ENCODE data around the gene BOC. TPM values are rescaled to one million over a fixed set of nuclear protein-coding genes. Genes with fewer than 3 reads are reported as not detected.

Gene BOC
- polyA plus RNA-seq, 1 donor from 2014 or later, result 0.53 TPM

DNA sequence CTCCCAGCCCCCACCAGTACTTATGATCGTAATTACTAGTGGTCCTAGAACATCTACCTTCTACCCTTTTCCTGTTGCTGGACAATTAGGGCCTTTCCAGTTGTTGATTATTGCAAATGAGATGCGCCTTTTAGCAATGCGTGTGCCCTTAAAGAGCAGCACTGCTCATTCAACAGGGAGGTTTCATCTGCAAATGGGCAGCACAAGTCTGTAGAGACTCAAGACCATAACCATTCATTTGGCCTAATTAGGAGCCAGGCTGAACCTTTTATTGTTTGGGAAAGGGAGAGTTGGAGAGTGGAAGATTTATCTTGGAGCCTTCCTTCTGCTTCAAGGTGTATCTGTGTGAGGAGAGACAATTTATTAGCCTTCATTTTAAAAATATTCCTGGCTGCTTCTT is 42.3 kb downstream of the BOC start:
- H3K27ac ChIP-seq (ENCODE audit: low read length), result no peak overlapping the region
- no peaks in the 10 kb centered on the region for H3K27me3 ChIP-seq (ENCODE audit: insufficient read depth, low read depth, low read length)
- H3K4me3 ChIP-seq (ENCODE audit: low read length), result no peak overlapping the region
- no peaks in the 10 kb centered on the region for H4K20me1 ChIP-seq (ENCODE audit: insufficient read depth)
- H3K36me3 ChIP-seq (ENCODE audit: insufficient read depth, low read length), result no peaks in the 10 kb centered on the region
- H3K79me2 ChIP-seq (replicated peaks; ENCODE audit: insufficient read depth, low read length), result peaks cover 3% of the 10 kb centered on the region
- no peaks in the 10 kb centered on the region for H3K9me2 ChIP-seq (ENCODE audit: insufficient read depth, low read length)
- no peaks in the 10 kb centered on the region for H3F3A ChIP-seq (ENCODE audit: insufficient read depth, low read length, poor library complexity, severe bottlenecking)
- H2AFZ ChIP-seq (ENCODE audit: low read depth, low read length), result no peak overlapping the region
- H3K9ac ChIP-seq (ENCODE audit: low read length), result no peak overlapping the region
- H3K9me3 ChIP-seq (ENCODE audit: low read length), result no peaks in the 10 kb centered on the region
- TF ChIP-seq POLR2AphosphoS5 (IDR thresholded peaks at IDR 0.05), result no peak
- TF ChIP-seq SMC3 (conservative IDR thresholded peaks at IDR 0.05; ENCODE audit: poor library complexity), result no peak
- H3K4me2 ChIP-seq (ENCODE audit: low read length), result no peak overlapping the region

DNA sequence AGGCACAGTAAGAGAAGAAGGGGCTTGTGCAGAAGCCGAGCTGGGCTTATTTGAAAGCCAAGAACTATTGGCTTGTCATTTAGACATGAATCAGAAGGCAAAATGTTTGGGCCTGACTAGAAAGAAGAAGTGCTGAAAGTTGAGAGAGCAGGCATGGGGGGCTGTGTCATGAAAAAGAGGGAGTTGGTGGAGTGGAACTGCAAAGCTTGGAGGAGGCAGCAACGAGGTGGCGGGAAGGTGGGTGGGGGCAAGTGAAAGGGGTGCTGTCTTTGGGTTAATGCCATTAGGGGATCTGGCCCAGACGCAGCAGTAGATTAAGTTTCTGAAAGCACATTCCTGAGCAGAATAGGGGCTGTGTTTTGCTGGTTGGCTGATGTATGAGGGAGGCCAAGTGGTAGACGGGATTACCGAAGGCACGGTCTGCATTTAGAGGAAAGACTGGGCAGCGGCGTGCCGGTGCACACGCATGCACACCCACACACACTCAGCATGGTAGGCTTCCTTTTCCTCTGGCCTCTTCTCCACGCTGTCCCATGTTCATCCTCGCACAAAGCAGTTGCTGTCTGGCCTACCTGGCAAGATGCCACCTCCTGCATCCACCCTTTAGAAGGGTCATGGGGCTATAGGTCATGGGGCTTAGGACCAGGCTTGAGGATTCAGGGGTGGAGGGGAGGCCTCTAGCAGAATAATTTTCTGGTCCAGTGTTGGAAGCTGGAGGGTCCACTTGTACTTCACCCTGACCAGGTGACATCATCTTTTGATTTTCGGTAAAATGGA is 43.0 kb downstream of the BOC start:
- TF ChIP-seq SMC3 (conservative IDR thresholded peaks at IDR 0.05; ENCODE audit: poor library complexity) (no peak), POLR2AphosphoS5 (IDR thresholded peaks at IDR 0.05) (no peak), EP300 (conservative IDR thresholded peaks at IDR 0.05; ENCODE audit: poor library complexity, severe bottlenecking) (no peak), RAD21 (conservative IDR thresholded peaks at IDR 0.05) (no peak), EZH2 (IDR thresholded peaks at IDR 0.05; ENCODE audit: borderline replicate concordance, insufficient read depth, low read length, poor library complexity, severe bottlenecking) (no peak), MXI1 (conservative IDR thresholded peaks at IDR 0.05; ENCODE audit: poor library complexity, severe bottlenecking) (no peak), TAF1 (IDR thresholded peaks at IDR 0.05; ENCODE audit: low read depth) (no peak)
- TF ChIP-seq, protein P1, sequence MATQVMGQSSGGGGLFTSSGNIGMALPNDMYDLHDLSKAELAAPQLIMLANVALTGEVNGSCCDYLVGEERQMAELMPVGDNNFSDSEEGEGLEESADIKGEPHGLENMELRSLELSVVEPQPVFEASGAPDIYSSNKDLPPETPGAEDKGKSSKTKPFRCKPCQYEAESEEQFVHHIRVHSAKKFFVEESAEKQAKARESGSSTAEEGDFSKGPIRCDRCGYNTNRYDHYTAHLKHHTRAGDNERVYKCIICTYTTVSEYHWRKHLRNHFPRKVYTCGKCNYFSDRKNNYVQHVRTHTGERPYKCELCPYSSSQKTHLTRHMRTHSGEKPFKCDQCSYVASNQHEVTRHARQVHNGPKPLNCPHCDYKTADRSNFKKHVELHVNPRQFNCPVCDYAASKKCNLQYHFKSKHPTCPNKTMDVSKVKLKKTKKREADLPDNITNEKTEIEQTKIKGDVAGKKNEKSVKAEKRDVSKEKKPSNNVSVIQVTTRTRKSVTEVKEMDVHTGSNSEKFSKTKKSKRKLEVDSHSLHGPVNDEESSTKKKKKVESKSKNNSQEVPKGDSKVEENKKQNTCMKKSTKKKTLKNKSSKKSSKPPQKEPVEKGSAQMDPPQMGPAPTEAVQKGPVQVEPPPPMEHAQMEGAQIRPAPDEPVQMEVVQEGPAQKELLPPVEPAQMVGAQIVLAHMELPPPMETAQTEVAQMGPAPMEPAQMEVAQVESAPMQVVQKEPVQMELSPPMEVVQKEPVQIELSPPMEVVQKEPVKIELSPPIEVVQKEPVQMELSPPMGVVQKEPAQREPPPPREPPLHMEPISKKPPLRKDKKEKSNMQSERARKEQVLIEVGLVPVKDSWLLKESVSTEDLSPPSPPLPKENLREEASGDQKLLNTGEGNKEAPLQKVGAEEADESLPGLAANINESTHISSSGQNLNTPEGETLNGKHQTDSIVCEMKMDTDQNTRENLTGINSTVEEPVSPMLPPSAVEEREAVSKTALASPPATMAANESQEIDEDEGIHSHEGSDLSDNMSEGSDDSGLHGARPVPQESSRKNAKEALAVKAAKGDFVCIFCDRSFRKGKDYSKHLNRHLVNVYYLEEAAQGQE (IDR thresholded peaks at IDR 0.05; ENCODE audit: borderline replicate concordance), result no peak
- TF ChIP-seq, protein P2, sequence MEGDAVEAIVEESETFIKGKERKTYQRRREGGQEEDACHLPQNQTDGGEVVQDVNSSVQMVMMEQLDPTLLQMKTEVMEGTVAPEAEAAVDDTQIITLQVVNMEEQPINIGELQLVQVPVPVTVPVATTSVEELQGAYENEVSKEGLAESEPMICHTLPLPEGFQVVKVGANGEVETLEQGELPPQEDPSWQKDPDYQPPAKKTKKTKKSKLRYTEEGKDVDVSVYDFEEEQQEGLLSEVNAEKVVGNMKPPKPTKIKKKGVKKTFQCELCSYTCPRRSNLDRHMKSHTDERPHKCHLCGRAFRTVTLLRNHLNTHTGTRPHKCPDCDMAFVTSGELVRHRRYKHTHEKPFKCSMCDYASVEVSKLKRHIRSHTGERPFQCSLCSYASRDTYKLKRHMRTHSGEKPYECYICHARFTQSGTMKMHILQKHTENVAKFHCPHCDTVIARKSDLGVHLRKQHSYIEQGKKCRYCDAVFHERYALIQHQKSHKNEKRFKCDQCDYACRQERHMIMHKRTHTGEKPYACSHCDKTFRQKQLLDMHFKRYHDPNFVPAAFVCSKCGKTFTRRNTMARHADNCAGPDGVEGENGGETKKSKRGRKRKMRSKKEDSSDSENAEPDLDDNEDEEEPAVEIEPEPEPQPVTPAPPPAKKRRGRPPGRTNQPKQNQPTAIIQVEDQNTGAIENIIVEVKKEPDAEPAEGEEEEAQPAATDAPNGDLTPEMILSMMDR (IDR thresholded peaks at IDR 0.05; ENCODE audit: poor library complexity, severe bottlenecking), result no peak
- no peaks in the 10 kb centered on the region for H4K20me1 ChIP-seq (ENCODE audit: insufficient read depth)
- H3K36me3 ChIP-seq (ENCODE audit: insufficient read depth, low read length), result no peaks in the 10 kb centered on the region
- peaks cover 3% of the 10 kb centered on the region for H3K79me2 ChIP-seq (replicated peaks; ENCODE audit: insufficient read depth, low read length)
- no peak overlapping the region for H3K4me3 ChIP-seq (ENCODE audit: low read length)
- H2AFZ ChIP-seq (ENCODE audit: low read depth, low read length), result no peak overlapping the region
- no peak overlapping the region for H3K27ac ChIP-seq (ENCODE audit: low read length)
- no peaks in the 10 kb centered on the region for H3K9me3 ChIP-seq (ENCODE audit: low read length)
- H3F3A ChIP-seq (ENCODE audit: insufficient read depth, low read length, poor library complexity, severe bottlenecking), result no peaks in the 10 kb centered on the region
- H3K9ac ChIP-seq (ENCODE audit: low read length), result no peak overlapping the region
- H3K9me2 ChIP-seq (ENCODE audit: insufficient read depth, low read length), result no peaks in the 10 kb centered on the region
- no peaks in the 10 kb centered on the region for H3K27me3 ChIP-seq (ENCODE audit: insufficient read depth, low read depth, low read length)
- no peak overlapping the region for H3K4me2 ChIP-seq (ENCODE audit: low read length)

Data from neural cell (in vitro differentiated cells).